Inferior parietal cortex (tissue), 1 donor: ENCODE measurements around the gene NOXA1.
"Not testable (repeated sequence)": the region's sequence is repeated elsewhere in the genome, so short reads cannot be mapped to it uniquely, and the experiment has no call there.

ENCODE experiments used
- DNase-seq: peaks from one replicate; pipeline ENCODE4 v3.0.0-alpha.2; 2016; ENCODE audit errors: extremely low spot score

Gene NOXA1

GRCh38 chr9:137406085-137406760 is 17.0 kb upstream of the NOXA1 start:
- no peak for DNase-seq

GRCh38 chr9:137406876-137407589 is 16.2 kb upstream of the NOXA1 start:
- DNase-seq: no peak

- DNase-seq: no peak
Observed at GRCh38 chr9:137407590-137408300, 15.4 kb upstream of the NOXA1 start.

- DNase-seq: no peak
Observed at GRCh38 chr9:137408651-137409405, 14.4 kb upstream of the NOXA1 start.

- no peak for DNase-seq
Observed at GRCh38 chr9:137409515-137409914, 13.7 kb upstream of the NOXA1 start.

GRCh38 chr9:137410236-137410890 is 12.8 kb upstream of the NOXA1 start:
- DNase-seq: not testable (repeated sequence)

- DNase-seq: no peak
Observed at GRCh38 chr9:137410891-137411249, 12.3 kb upstream of the NOXA1 start.

GRCh38 chr9:137411260-137411644 is 11.9 kb upstream of the NOXA1 start:
- DNase-seq: no peak

GRCh38 chr9:137411645-137412380 is 11.4 kb upstream of the NOXA1 start:
- no peak for DNase-seq

- DNase-seq: no peak
Observed at GRCh38 chr9:137412431-137412830, 10.8 kb upstream of the NOXA1 start.

- DNase-seq: no peak
Observed at GRCh38 chr9:137415451-137415850, 7.7 kb upstream of the NOXA1 start.

GRCh38 chr9:137416006-137416562 is 7.1 kb upstream of the NOXA1 start:
- DNase-seq: no peak

- DNase-seq: no peak
Observed at GRCh38 chr9:137416563-137417151, 6.5 kb upstream of the NOXA1 start.

GRCh38 chr9:137417161-137418021 is 5.8 kb upstream of the NOXA1 start:
- DNase-seq: no peak

- no peak for DNase-seq
Observed at GRCh38 chr9:137421838-137422603, 1.2 kb upstream of the NOXA1 start.

GRCh38 chr9:137423514-137424291 is 510 bp downstream of the NOXA1 start:
- no peak for DNase-seq

GRCh38 chr9:137426018-137426681 is 3.0 kb downstream of the NOXA1 start:
- DNase-seq: no peak
